SU-DHL-6 (cell line): Measurements from ENCODE around the gene TFEB.

Experiments
- H2AFZ ChIP-seq: fragments of 200-600 bp; sonication (generic); 2 replicates; pipeline ENCODE4 v1.6.1; 2014; ENCODE audit warnings: low read depth, mild to moderate bottlenecking, moderate library complexity, mixed read lengths, antibody characterized with exemption, low read length; ENCODE audit not compliant: severe bottlenecking
- H3F3A ChIP-seq: fragments of 200-600 bp; shearing (Covaris generic); 2 replicates; pipeline ENCODE4 v1.6.0; 2016; ENCODE audit warnings: antibody characterized with exemption, mild to moderate bottlenecking; ENCODE audit not compliant: insufficient read depth
- H3K27ac ChIP-seq: fragments of 200-600 bp; sonication (generic); 2 replicates; pipeline ENCODE4 v1.5.1; 2016; ENCODE audit warnings: low read depth, mild to moderate bottlenecking, low read length, moderate library complexity, mixed read lengths
- H3K27me3 ChIP-seq: fragments of 200-600 bp; sonication (generic), shearing (Covaris generic); 2 replicates; pipeline ENCODE4 v1.6.0; 2014; ENCODE audit warnings: mild to moderate bottlenecking, low read length
- H3K36me3 ChIP-seq: fragments of 200-600 bp; sonication (generic); 2 replicates; pipeline ENCODE4 v1.6.1; 2014; ENCODE audit warnings: mild to moderate bottlenecking, low read length, mixed read lengths
- H3K4me2 ChIP-seq: fragments of 300-600, 200-600 bp; shearing (Covaris generic), sonication (generic); 2 replicates; pipeline ENCODE4 v1.6.0; 2014; ENCODE audit warnings: low read length, low read depth, mild to moderate bottlenecking; ENCODE audit not compliant: poor library complexity, severe bottlenecking
- H3K4me3 ChIP-seq: fragments of 200-600 bp; sonication (generic); 2 replicates; pipeline ENCODE4 v1.5.1; 2014; ENCODE audit warnings: antibody characterized with exemption, low read length, mild to moderate bottlenecking, mixed read lengths; ENCODE audit not compliant: insufficient read depth, poor library complexity, severe bottlenecking
- H3K79me2 ChIP-seq: fragments of 200-600 bp; sonication (generic); 2 replicates; pipeline ENCODE4 v1.6.1; 2014; ENCODE audit warnings: mild to moderate bottlenecking, low read length, moderate library complexity; ENCODE audit not compliant: insufficient read depth
- H3K9ac ChIP-seq: fragments of 200-600 bp; sonication (generic); 2 replicates; pipeline ENCODE4 v1.7.0; 2014; ENCODE audit warnings: mild to moderate bottlenecking, low read length
- H3K9me2 ChIP-seq: fragments of 200-600 bp; sonication (generic); replicated peaks from 2 replicates; pipeline ENCODE4 v1.6.1; 2014; ENCODE audit warnings: low read length; ENCODE audit not compliant: insufficient read depth
- H3K9me3 ChIP-seq: fragments of 200-600 bp; sonication (generic); 2 replicates; pipeline ENCODE4 v1.6.1; 2014; ENCODE audit warnings: low read length, mixed read lengths; ENCODE audit not compliant: insufficient read depth
- H4K20me1 ChIP-seq: fragments of 200-600 bp; sonication (generic); 2 replicates; pipeline ENCODE4 v1.6.1; 2014; ENCODE audit warnings: low read depth, mild to moderate bottlenecking, antibody characterized with exemption, low read length, moderate library complexity, mixed read lengths
- EZH2phosphoT487 ChIP-seq: fragments of 200-600 bp; sonication (generic), shearing (Covaris generic); conservative IDR thresholded peaks from 2 replicates; pipeline ENCODE4 v1.6.1; 2018; ENCODE audit warnings: mild to moderate bottlenecking, antibody characterized with exemption, low read length, moderate library complexity, mixed read lengths
- TF ChIP-seq, protein P1 (sequence below): fragments of 200-600 bp; sonication (generic); IDR thresholded peaks from one replicate; pipeline ENCODE4 v1.5.1; 2017; ENCODE audit warnings: antibody characterized with exemption, mild to moderate bottlenecking, low read length, moderate library complexity; ENCODE audit not compliant: insufficient read depth, poor library complexity, severe bottlenecking

TFEB gene

DNA sequence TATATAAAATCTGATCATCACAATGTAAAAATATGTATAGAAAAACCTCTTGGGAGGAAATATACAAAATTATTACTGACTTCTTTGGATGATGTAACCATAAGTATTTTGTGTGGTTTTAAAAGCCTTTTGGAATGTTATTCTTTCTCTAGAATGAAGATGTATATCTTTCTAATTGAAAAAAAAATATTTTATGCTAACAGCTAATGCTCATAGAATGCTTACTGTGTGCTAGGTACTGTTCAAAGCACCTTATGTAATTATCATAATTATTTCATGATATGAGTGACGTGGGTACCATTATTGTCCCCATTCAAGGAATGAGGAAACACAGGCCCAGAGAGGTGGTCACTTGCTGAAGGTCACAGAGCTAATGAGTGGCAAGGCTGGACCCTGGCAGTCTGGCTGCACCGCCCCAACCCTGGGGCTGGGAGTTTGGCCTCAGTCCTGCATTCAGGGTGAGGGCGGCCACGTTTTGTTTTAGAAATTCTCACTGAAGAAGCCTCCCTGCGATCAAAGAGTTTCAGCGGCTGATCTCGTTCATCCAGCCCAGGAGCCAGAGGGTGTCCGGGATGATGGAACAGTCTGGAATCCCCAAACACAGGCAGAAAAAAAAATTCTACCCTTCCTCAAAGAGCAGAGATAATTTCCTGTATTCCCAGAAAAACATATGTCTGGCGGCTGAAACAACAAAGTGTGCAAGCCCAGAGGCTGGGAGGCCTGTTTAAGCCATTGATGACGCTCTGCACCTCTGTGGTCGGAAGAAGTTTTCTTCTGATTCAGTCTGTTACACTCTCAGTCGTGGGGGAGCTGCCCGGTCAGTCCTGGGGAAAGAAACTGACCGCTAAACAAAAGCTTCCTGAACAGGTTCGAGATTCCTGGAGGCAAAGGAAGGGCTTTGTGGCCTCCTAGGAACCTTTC lies 37.3 kb downstream of the TFEB start:
- Histone ChIP-seq H3K27me3 (no peaks in the 10 kb centered on the region), H3K4me2 (no peak overlapping the region), H3K9ac (no peak overlapping the region), H4K20me1 (0 out of 2 replicates have a peak, but pooled peaks cover 4% of the 10 kb centered on the region), H3K27ac (no peak overlapping the region), H3K9me3 (no peaks in the 10 kb centered on the region), H3F3A (peaks cover 5% of the 10 kb centered on the region; the same call in 1 of the 2 replicates), H3K9me2 (no peaks in the 10 kb centered on the region), H3K36me3 (0 out of 2 replicates have a peak, but pooled peaks cover 2% of the 10 kb centered on the region), H2AFZ (no peak overlapping the region), H3K79me2 (peaks cover 83% of the 10 kb centered on the region), H3K4me3 (no peak overlapping the region)
- TF ChIP-seq, protein P1, sequence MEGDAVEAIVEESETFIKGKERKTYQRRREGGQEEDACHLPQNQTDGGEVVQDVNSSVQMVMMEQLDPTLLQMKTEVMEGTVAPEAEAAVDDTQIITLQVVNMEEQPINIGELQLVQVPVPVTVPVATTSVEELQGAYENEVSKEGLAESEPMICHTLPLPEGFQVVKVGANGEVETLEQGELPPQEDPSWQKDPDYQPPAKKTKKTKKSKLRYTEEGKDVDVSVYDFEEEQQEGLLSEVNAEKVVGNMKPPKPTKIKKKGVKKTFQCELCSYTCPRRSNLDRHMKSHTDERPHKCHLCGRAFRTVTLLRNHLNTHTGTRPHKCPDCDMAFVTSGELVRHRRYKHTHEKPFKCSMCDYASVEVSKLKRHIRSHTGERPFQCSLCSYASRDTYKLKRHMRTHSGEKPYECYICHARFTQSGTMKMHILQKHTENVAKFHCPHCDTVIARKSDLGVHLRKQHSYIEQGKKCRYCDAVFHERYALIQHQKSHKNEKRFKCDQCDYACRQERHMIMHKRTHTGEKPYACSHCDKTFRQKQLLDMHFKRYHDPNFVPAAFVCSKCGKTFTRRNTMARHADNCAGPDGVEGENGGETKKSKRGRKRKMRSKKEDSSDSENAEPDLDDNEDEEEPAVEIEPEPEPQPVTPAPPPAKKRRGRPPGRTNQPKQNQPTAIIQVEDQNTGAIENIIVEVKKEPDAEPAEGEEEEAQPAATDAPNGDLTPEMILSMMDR = no peak
- no peak for TF ChIP-seq EZH2phosphoT487

GRCh38 chr6:41696788-41697187 lies 38.6 kb downstream of the TFEB start:
- TF ChIP-seq, protein P1 = no peak
- TF ChIP-seq EZH2phosphoT487 = no peak
- peaks cover 4% of the 10 kb centered on the region; the same call in 1 of the 2 replicates for H4K20me1 ChIP-seq
- H3K79me2 ChIP-seq = peaks cover 83% of the 10 kb centered on the region

DNA sequence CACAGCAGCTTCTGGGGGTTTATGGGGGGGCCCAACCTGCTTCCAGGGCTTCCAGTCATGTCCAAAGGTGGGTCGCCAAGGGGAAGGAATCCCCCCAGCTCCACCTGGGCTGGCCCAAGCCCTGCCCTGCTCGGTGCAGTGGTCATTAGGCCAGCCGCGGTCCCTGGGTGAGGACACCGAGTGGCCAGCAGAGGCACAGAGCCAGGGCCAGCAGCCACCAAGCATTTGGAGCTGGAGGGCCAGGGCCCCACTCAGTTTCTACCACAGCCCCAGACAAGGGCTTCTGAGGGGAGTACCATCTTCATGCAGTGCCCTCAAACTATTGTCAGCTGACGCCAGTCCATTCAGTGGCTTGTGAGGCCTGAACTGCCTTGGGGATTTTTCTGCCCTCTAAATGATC lies 39.6 kb downstream of the TFEB start:
- H3K9me2 ChIP-seq = no peaks in the 10 kb centered on the region
- no peak overlapping the region for H3K9ac ChIP-seq
- H3K27ac ChIP-seq = no peak overlapping the region
- peaks cover 5% of the 10 kb centered on the region; the same call in 1 of the 2 replicates for H3F3A ChIP-seq
- H3K4me2 ChIP-seq = no peak overlapping the region
- H3K79me2 ChIP-seq = peaks cover 77% of the 10 kb centered on the region
- no peaks in the 10 kb centered on the region for H3K9me3 ChIP-seq
- no peak overlapping the region for H3K4me3 ChIP-seq
- TF ChIP-seq EZH2phosphoT487 = no peak
- TF ChIP-seq, protein P1 = no peak
- peaks cover 4% of the 10 kb centered on the region; the same call in 1 of the 2 replicates for H4K20me1 ChIP-seq
- 0 out of 2 replicates have a peak, but pooled peaks cover 2% of the 10 kb centered on the region for H3K36me3 ChIP-seq
- no peak overlapping the region for H2AFZ ChIP-seq
- H3K27me3 ChIP-seq = no peaks in the 10 kb centered on the region

More at GRCh38 chr6:41696788-41697187, 38.6 kb downstream of the TFEB start:
- no peak overlapping the region for H3K9ac ChIP-seq
- H3K9me3 ChIP-seq = no peaks in the 10 kb centered on the region
- H3K36me3 ChIP-seq = 0 out of 2 replicates have a peak, but pooled peaks cover 2% of the 10 kb centered on the region
- no peak overlapping the region for H3K4me3 ChIP-seq
- no peak overlapping the region for H3K27ac ChIP-seq
- no peaks in the 10 kb centered on the region for H3K27me3 ChIP-seq
- no peak overlapping the region for H3K4me2 ChIP-seq
- H3F3A ChIP-seq = peaks cover 5% of the 10 kb centered on the region; the same call in 1 of the 2 replicates
- H2AFZ ChIP-seq = no peak overlapping the region
- no peaks in the 10 kb centered on the region for H3K9me2 ChIP-seq
